CD4-positive, alpha-beta T cell treated with Interleukin-15 for 4 hours (primary cell): ENCODE results near the gene SLC6A6.
A peak's percentile ranks its signal among the peaks of the same experiment; 100 is the strongest.

Source experiments
- DNase-seq: peaks from one replicate; pipeline ENCODE4 v3.0.0-alpha.2; 2020; ENCODE audit warnings: low spot score

The SLC6A6 gene

DNA sequence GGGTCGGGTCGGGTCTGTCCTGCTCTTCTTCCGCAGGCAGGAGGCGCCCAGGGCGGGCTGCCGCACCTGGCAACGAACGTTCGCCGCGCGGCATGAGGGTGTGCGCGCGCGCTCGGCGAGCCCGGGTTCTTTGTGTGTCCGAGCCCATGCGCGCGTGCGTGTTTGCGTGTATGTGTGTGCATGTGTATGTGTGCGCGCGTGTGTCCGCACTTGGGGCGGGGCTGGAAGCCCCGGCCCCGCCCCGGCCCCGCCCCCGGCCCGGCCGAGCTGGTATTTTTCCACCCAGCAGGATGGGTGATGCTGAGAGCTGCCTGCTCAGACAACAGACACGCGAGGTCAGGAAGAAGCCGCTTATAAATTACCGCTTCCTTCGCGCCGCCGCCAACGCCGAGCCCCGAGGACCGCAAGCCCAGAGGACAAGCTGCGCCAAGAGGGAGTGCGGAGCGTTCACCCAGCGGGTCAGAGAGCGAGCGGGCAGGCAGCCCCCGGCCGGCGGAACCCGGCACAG is at the start of gene SLC6A6:
Gene SLC6A6 (plus strand): TSS at position 303 of the 508 bp plus-strand sequence. CDS start 41,029 bp downstream, outside the sequence.
- DNase-seq, result peak; percentile 96

DNA sequence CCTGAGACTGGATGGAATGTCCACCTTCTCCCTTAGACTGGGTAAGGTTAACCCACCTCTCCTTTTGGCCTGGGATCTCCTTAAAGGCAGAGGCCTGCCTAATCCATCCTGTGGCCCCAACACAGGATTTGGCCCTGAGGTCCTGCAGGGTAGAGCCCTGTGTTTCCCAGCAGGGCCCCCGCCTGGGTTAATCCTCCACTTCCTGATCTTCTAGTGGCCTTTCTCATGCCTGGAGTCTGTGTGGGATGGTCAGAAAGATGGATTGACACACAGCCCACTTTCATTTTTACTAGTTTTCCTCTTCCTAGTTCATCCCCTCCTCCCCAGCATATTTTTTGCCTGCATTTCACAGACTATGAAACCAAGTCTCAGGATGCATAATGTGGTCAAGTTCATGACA is 48.9 kb upstream of the SLC6A6 start:
- no peak for DNase-seq

DNA sequence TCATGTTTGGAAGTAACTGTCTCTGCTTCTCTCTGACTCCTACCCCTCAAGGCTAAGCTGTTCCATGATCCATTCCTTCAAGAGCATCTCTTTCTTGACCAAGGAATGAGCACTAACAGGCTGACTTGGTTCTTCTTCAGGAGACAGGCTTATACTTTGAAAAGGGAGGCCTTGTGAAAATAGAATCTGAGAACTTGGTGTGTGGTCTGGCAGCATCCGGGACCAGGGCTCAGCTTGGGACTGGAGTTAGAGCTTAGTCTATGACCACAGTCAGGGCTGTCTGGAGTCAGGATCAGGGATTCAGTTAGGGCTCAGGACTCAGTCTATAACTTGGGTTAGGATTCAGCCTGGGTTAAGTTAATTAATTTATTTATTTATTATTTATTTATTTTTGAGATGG is 44.9 kb upstream of the SLC6A6 start:
- DNase-seq, result no peak

- DNase-seq, result no peak
Observed at GRCh38 chr3:14358426-14359211, 43.8 kb upstream of the SLC6A6 start.

- no peak for DNase-seq
Observed at GRCh38 chr3:14359348-14359747, 43.1 kb upstream of the SLC6A6 start.

DNA sequence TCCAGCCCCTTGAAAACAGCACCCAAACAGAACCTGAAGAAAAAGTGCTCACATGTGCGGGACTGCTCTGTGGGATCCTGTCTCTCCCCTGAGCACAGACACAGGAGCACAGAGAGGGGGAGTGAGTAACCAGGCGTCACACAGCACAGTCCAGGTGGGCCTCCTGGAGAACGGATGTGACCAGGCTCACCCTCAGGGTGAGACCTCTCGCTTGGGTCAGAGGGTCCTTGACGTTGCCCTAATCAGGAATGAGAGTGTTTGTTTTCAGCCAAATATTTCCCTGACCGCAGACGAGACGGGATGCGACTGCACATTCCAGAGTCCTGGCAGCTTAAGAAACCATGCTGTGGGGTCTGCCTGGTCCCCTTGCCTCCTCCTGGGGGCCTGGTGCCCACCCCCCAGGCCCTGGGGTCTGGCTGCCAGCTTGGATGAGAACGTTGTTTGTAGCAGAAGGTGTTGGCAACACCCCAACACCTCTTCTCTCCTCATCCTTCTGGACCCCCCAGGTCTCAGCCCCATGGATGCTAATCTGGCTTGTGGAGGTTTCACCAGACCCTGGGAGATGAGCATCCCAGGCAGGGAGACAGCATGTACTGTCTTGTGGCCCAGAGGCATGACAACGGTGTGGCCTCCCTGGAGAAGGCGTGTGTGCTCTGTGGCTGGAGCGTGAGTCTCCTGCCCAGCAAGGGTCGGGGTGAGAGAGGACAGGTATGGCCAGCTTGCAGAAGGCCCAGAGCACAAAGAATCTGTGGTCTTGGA is 42.1 kb upstream of the SLC6A6 start:
- no peak for DNase-seq

- DNase-seq, result no peak
Observed at GRCh38 chr3:14361068-14361677, 41.2 kb upstream of the SLC6A6 start.

GRCh38 chr3:14362890-14363289 is 39.5 kb upstream of the SLC6A6 start:
- no peak for DNase-seq

DNA sequence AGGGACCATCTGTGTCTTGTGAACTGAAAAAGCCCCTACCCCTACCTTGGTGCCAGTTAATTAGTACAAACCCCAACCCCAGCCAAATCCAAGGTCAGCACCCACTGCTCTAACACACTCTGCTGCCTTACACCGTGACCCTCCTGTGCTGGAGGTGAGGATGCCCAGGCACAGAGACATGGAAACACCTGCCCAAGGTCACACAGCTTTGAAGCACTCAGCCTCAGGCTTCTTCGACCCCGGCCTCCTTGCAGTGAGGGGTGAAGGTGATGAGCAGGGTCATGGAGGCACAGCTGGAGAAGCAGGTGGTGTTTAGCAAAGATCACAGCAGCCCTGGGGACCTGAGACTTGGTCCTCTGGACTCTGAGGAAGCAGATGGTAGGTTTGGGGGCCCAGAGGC is 39.0 kb upstream of the SLC6A6 start:
- DNase-seq, result no peak

GRCh38 chr3:14363991-14364390 is 38.4 kb upstream of the SLC6A6 start:
- DNase-seq, result no peak

DNA sequence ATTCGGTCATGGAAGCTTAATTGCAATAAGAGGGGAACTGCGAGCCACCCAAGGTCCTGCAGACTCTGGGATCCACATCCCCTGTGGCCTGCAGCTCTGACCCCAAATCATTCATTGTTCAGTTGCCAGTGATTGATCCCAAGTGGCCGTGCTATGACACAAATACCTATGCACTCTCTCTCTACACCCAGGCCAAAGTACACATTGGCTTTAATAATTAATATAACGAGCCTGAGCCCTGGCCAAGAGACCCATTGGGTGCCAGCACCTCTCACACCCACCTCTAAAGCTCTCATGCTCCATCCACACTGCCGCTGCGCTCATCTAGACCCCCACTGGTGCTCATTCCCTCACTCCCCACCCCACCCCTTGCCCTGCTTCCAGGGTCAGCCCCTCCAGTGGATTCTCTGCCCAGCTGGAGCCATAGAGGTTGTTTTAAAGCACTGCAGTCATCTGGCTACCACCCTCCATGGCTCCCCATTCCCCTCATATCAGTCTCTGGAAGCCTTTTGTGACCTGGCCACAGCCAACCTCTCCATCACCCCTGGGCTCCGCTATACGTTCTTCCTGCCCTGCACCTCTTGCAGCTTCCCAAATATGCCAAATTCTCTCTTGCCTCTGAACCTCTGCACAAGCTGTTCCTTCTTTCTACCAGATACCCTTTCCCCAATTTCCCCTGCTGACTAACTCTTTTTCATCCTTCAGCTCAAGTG is 37.7 kb upstream of the SLC6A6 start:
- no peak for DNase-seq

DNA sequence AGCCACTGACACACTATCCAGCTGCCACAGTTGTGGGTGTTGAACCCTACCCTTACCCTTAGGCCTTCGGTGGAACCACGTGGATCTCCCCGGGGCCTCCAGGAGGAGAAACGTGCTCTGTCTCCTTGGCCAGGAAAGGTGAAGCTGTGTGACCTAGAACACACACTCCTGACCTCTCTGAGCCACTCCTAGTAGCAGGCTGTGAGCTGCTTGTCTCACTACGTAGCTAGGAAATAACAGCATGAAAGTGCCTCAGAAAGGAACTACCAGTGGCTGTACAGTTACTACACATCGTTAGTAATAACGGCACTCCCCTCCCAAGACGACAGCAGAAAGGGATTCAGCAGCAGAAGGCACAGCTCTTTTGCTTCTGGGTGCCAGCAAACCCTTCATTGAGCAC is 36.2 kb upstream of the SLC6A6 start:
- no peak for DNase-seq

GRCh38 chr3:14366915-14367823 is 35.2 kb upstream of the SLC6A6 start:
- no peak for DNase-seq

DNA sequence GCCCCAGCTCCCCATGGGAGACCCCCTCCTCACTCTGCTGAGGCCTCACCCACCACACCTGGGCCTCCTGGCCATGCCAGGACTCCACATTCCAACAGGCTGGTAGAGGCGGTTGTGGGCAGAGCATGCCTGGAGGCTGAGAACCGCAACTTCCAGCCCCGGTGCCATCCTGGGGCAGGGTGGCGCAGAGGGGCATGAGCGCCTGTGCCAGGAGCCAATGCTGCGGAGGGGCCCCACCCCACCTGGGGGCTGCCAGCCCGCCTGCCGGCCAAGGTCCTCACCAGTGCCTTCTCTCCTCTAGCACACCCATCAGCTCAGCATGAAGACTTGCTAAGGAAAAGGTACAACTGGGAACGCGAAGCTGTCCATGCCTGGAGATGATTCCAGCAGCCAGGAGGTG is 34.3 kb upstream of the SLC6A6 start:
- no peak for DNase-seq

DNA sequence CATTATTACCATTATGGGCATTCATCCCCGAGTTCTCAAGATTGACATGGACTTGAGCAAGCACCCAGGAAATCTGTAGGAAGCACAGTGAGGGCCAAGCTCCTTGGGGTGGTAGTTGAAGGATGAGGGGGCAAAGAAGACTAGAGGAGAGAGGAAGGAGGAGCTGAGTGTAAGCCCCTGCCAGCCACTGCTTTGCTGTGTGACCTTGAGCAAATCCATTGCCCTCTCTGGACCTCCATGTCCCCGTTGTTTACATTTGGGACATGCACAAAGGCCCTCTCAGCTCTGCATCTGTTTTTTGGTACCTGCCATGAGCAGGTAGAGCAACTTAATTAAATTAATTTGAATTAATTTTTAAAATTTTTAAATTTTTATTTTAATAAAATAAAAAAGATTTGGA is 33.5 kb upstream of the SLC6A6 start:
- no peak for DNase-seq

- DNase-seq, result no peak
Observed at GRCh38 chr3:14369675-14370669, 32.4 kb upstream of the SLC6A6 start.

- DNase-seq, result no peak
Observed at GRCh38 chr3:14370720-14371572, 31.5 kb upstream of the SLC6A6 start.

DNA sequence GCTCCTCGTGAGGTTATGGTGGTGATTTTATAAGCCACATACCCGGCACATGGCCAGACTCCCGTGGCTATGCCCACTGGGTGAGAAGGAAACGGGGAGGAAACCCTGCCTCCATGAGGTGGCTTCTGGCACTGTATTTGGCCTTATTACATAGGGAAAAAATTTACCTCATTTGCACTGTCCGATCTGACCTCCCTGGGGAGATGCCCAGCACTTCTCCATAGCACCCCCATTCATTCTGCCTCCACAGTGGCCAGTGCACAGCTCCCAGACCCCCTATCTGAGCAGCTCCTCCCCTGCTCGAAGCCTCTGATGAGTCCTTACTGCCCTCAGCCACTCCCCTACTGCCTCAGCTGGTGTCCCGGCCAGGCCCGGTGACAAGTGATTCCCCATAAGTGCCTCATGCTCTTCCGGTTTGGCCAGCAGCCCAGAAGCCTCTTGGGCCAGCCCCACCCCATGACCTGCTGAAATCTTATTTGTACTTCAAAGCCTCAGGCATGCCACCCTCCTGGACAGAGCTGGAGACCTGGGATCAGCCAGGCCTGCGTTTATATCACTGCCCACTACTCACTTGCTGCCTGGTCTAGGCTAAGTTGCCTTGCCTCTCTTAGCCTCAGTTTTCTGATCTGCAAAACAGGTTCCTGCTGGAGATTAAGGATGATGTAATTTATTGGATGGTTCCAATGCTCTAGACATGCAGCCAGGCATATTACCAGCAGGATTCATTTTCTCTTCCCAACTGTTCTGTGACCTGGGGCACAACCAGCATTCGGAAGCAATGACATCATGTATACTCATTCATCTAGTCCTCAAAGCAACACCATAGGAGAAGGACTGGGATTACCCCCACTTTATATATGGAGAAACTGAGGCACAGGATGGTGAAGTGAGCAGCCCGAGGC is 30.6 kb upstream of the SLC6A6 start:
- no peak for DNase-seq
